Endothelial cell of umbilical vein (primary cell): ENCODE data around the gene AREG.

Experiments
- POLR2A ChIP-seq: IDR thresholded peaks from 2 replicates; pipeline ENCODE4 v1.6.1; 2012; ENCODE audit warnings: low read depth, mild to moderate bottlenecking, control low read depth, low read length
- TF ChIP-seq, protein P1 (sequence below), 2 donors: IDR thresholded peaks; 1 replicate in 1 of 2; 2 replicates in 1 of 2; pipeline ENCODE4 v1.5.1; 2011; ENCODE audit warnings: low read length in 2 of 2, mild to moderate bottlenecking in 2 of 2, moderate library complexity in 2 of 2, control low read depth in 1 of 2, inconsistent platforms in 1 of 2, low read depth in 1 of 2; ENCODE audit not compliant: insufficient read depth in 1 of 2; ENCODE audit errors: extremely low read depth in 1 of 2

DNA sequence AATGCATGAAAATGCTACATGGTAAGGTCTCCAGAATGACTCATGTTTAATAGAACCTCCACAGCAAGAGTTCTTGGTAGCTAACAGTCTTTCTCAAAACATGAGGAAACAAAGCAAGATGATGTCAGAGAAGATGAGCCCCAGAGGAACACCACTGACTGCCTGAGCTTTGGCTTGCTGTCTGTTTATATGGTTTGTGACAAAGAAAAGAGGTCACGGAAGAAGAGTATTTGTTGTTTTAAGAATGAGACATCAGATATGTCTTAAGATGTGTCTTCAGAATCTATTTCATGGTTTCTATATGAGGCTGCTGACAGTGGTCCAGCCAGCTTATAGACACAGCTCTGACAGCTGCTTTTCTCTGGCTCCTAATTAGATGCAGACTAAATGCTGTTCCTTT is 18.8 kb upstream of the AREG start:
- TF ChIP-seq, protein P1, sequence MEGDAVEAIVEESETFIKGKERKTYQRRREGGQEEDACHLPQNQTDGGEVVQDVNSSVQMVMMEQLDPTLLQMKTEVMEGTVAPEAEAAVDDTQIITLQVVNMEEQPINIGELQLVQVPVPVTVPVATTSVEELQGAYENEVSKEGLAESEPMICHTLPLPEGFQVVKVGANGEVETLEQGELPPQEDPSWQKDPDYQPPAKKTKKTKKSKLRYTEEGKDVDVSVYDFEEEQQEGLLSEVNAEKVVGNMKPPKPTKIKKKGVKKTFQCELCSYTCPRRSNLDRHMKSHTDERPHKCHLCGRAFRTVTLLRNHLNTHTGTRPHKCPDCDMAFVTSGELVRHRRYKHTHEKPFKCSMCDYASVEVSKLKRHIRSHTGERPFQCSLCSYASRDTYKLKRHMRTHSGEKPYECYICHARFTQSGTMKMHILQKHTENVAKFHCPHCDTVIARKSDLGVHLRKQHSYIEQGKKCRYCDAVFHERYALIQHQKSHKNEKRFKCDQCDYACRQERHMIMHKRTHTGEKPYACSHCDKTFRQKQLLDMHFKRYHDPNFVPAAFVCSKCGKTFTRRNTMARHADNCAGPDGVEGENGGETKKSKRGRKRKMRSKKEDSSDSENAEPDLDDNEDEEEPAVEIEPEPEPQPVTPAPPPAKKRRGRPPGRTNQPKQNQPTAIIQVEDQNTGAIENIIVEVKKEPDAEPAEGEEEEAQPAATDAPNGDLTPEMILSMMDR (IDR thresholded peaks at IDR 0.05; ENCODE audit: extremely low read depth in 1 of 2, insufficient read depth in 1 of 2, low read depth in 1 of 2, low read length in 2 of 2) = no peak
- TF ChIP-seq POLR2A = no peak
